ENCODE data around the gene LAMA5. TPM values are rescaled to one million over a fixed set of nuclear protein-coding genes. Genes with fewer than 3 reads are reported as not detected.

Gene LAMA5
- total RNA-seq, 2 experiments from 2014 or later = 53.3 to 162 TPM

DNA sequence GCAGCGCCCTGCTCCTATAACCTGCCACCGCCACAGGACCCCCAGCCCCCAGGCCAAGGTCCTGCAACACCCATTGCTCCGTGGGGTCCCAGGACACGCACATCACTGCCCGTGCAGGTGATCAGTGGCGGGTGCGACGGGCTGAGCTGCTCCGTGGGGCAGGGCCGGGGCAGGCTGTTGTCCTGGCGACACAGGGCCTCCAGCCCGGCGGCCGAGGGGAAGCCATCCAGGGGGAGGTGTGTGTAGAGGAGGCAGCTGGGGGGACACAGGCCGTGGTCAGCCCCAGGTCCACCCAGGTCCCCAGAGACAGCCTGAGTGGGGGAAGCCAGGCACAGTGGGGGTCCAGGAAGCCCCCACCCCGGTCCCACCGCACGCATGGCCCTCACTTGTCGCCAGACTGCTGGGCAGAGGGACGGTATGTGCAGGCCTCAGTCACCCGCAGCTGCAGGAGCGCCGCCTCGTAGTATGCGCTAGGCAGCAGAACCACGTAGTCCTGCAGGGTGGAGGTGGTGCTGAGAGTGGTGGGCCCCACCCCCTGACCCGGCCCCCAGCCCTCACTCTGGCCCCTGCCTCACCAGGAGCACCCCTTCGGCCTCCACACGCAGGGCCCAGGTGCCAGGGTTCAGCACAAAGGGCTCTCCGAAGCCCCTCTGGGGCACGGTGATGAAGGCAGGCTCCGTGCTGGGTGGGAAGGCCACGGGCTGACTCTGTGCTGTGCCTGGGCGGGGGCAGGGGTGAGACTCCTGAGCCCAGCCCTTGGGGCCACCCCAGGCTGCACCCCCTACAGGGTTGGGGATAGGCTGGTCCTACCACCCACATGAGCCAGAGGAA, 33.9 kb downstream of the LAMA5 start:
- H4K20me1 ChIP-seq (ENCODE audit: insufficient read depth, low read length) = no peaks in the 10 kb centered on the region
- H3K27ac ChIP-seq (ENCODE audit: low read depth, low read length, poor library complexity, severe bottlenecking) = no peak overlapping the region
- H3K79me2 ChIP-seq (ENCODE audit: insufficient read depth, low read depth, low read length) = no peaks in the 10 kb centered on the region
- H3K9me3 ChIP-seq (ENCODE audit: low read length) = no peaks in the 10 kb centered on the region
- ChIA-PET CTCF (ENCODE audit: unreplicated experiment) (no interaction called here), POLR2A (no interaction called here)
- peaks cover 40% of the 10 kb centered on the region for H3K36me3 ChIP-seq (ENCODE audit: insufficient read depth, low read length)
- H3K4me3 ChIP-seq (ENCODE audit: low read depth, low read length, poor library complexity, severe bottlenecking) = no peak overlapping the region
- peaks cover 28% of the 10 kb centered on the region for H3K4me1 ChIP-seq (ENCODE audit: insufficient read depth, low read length, poor library complexity, severe bottlenecking)
- intact Hi-C loops (cut with micrococcal nuclease; ENCODE audit: unreplicated experiment) = no loop called here
- BruUV-seq (replicated peaks) = no TSS peak
- H3K4me2 ChIP-seq (ENCODE audit: low read length) = no peak overlapping the region
- no peak for TF ChIP-seq EZH2phosphoT487 (IDR thresholded peaks at IDR 0.05; ENCODE audit: borderline replicate concordance, low read depth, low read length)
- TF ChIP-seq, protein P1, sequence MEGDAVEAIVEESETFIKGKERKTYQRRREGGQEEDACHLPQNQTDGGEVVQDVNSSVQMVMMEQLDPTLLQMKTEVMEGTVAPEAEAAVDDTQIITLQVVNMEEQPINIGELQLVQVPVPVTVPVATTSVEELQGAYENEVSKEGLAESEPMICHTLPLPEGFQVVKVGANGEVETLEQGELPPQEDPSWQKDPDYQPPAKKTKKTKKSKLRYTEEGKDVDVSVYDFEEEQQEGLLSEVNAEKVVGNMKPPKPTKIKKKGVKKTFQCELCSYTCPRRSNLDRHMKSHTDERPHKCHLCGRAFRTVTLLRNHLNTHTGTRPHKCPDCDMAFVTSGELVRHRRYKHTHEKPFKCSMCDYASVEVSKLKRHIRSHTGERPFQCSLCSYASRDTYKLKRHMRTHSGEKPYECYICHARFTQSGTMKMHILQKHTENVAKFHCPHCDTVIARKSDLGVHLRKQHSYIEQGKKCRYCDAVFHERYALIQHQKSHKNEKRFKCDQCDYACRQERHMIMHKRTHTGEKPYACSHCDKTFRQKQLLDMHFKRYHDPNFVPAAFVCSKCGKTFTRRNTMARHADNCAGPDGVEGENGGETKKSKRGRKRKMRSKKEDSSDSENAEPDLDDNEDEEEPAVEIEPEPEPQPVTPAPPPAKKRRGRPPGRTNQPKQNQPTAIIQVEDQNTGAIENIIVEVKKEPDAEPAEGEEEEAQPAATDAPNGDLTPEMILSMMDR (conservative IDR thresholded peaks at IDR 0.05; ENCODE audit: low read length) = no peak
- no peaks in the 10 kb centered on the region for H3K9me2 ChIP-seq (ENCODE audit: insufficient read depth, low read length)
- no peak for DNase-seq (ENCODE audit: low spot score)
- no peak overlapping the region for H2AFZ ChIP-seq (ENCODE audit: low read length)

DNA sequence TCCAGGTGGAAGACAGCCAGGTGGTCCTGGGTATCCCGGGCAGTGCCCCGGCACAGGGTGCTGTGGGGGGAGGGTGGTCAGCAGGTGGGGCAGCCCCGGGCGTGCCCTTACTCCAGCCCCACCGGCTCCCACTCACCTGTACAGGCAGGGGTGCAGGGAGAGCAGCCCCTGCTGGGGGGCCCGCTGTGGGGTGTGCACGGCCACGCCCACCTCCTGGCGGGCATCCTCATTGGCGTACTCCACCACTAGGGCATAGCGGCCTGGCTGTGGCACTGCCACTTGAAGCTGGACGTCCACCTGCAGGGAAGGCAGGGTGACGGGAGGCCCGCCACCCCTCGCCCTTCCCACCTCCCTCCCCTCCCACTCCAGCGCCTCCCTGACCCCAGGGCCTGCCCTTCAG, 34.7 kb downstream of the LAMA5 start:
- Histone ChIP-seq H3K9me3 (ENCODE audit: low read length) (no peaks in the 10 kb centered on the region), H3K4me1 (ENCODE audit: insufficient read depth, low read length, poor library complexity, severe bottlenecking) (peaks cover 20% of the 10 kb centered on the region), H3K9me2 (ENCODE audit: insufficient read depth, low read length) (no peaks in the 10 kb centered on the region), H2AFZ (ENCODE audit: low read length) (no peak overlapping the region), H4K20me1 (ENCODE audit: insufficient read depth, low read length) (no peaks in the 10 kb centered on the region), H3K27ac (ENCODE audit: low read depth, low read length, poor library complexity, severe bottlenecking) (no peak overlapping the region), H3K36me3 (ENCODE audit: insufficient read depth, low read length) (peaks cover 44% of the 10 kb centered on the region), H3K4me2 (ENCODE audit: low read length) (no peak overlapping the region), H3K4me3 (ENCODE audit: low read depth, low read length, poor library complexity, severe bottlenecking) (no peak overlapping the region), H3K79me2 (ENCODE audit: insufficient read depth, low read depth, low read length) (no peaks in the 10 kb centered on the region)
- no peak for TF ChIP-seq EZH2phosphoT487 (IDR thresholded peaks at IDR 0.05; ENCODE audit: borderline replicate concordance, low read depth, low read length)
- TF ChIP-seq, protein P1 (conservative IDR thresholded peaks at IDR 0.05; ENCODE audit: low read length) = no peak
- intact Hi-C loops (cut with micrococcal nuclease; ENCODE audit: unreplicated experiment) = no loop called here
- no peak for DNase-seq (ENCODE audit: low spot score)
- ChIA-PET POLR2A (no interaction called here), CTCF (ENCODE audit: unreplicated experiment) (no interaction called here)
- BruUV-seq (replicated peaks) = no TSS peak

DNA sequence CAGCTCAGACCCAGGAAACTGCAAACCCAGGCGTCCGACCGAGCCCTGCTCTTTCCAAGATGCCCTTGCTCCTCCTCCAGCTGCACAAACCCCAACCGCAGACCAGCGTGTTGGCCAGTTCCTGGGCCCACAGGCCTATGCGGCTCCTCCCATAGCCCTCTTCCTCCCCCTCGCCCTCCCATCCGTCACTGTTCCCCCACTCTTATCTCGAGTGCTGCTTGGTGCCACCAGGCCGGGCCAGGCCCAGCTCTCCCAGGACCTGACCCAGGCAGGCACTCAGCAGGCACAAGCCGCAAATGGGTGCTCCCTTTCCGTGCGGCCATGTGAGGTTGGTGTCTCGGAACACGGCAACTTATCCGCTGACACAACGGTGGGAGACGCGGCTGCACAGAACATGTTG, 35.8 kb downstream of the LAMA5 start:
- Histone ChIP-seq H3K79me2 (ENCODE audit: insufficient read depth, low read depth, low read length) (no peaks in the 10 kb centered on the region), H3K27ac (ENCODE audit: low read depth, low read length, poor library complexity, severe bottlenecking) (no peak overlapping the region), H3K9me3 (ENCODE audit: low read length) (no peaks in the 10 kb centered on the region), H3K4me3 (ENCODE audit: low read depth, low read length, poor library complexity, severe bottlenecking) (no peak overlapping the region), H3K36me3 (ENCODE audit: insufficient read depth, low read length) (peaks cover 44% of the 10 kb centered on the region), H3K4me1 (ENCODE audit: insufficient read depth, low read length, poor library complexity, severe bottlenecking) (peaks cover 12% of the 10 kb centered on the region), H3K4me2 (ENCODE audit: low read length) (no peak overlapping the region), H3K9me2 (ENCODE audit: insufficient read depth, low read length) (no peaks in the 10 kb centered on the region), H2AFZ (ENCODE audit: low read length) (no peak overlapping the region), H4K20me1 (ENCODE audit: insufficient read depth, low read length) (no peaks in the 10 kb centered on the region)
- no peak for DNase-seq (ENCODE audit: low spot score)
- intact Hi-C loops (cut with micrococcal nuclease; ENCODE audit: unreplicated experiment) = no loop called here
- TF ChIP-seq, protein P1 (conservative IDR thresholded peaks at IDR 0.05; ENCODE audit: low read length) = no peak
- no peak for TF ChIP-seq EZH2phosphoT487 (IDR thresholded peaks at IDR 0.05; ENCODE audit: borderline replicate concordance, low read depth, low read length)
- CTCF ChIA-PET (ENCODE audit: unreplicated experiment) = no interaction called here
- BruUV-seq (replicated peaks) = no TSS peak
- POLR2A ChIA-PET = no interaction called here

Data from OCI-LY7 (cell line).